Naive B cell (primary cell): ENCODE results near the gene NLRP14. TPM values are rescaled to one million over a fixed set of nuclear protein-coding genes. Genes with fewer than 3 reads are reported as not detected.

Experiments used
- ATAC-seq, 2 donors: fragments of 150-1000 bp; cut with Tn5 transposase; 2 replicates each; pipeline ENCODE4 v1.10.0; 2021; ENCODE audit warnings: low read depth in 2 of 2, mild to moderate bottlenecking in 2 of 2, moderate library complexity in 2 of 2
- DNase-seq: peaks from one replicate; pipeline ENCODE4 v3.0.0; 2022
- H3K27ac Mint-ChIP-seq, 6 donors: one replicate each; pipeline ENCODE4 v1.8.0; 2020 to 2022; ENCODE audit warnings: mild to moderate bottlenecking in 6 of 6, mixed read lengths in 6 of 6, moderate library complexity in 5 of 6, inconsistent platforms in 2 of 6
- H3K27me3 Mint-ChIP-seq, 3 donors: one replicate each; pipeline ENCODE4 v1.8.0; 2021 to 2022; ENCODE audit warnings: mixed read lengths in 3 of 3, mild to moderate bottlenecking in 1 of 3
- H3K36me3 Mint-ChIP-seq, 2 donors: one replicate each; pipeline ENCODE4 v1.8.0; 2020 to 2022; ENCODE audit warnings: mixed read lengths in 2 of 2, inconsistent platforms in 1 of 2, mild to moderate bottlenecking in 1 of 2
- H3K4me1 Mint-ChIP-seq, 3 donors: one replicate each; pipeline ENCODE4 v1.8.0; 2020 to 2022; ENCODE audit warnings: mixed read lengths in 3 of 3, inconsistent platforms in 1 of 3, mild to moderate bottlenecking in 1 of 3, moderate library complexity in 1 of 3
- H3K4me3 Mint-ChIP-seq, 8 donors: one replicate each; pipeline ENCODE4 v1.8.0; 2020 to 2022; ENCODE audit warnings: mild to moderate bottlenecking in 8 of 8, mixed read lengths in 8 of 8, moderate library complexity in 8 of 8, inconsistent platforms in 2 of 8
- H3K9me3 Mint-ChIP-seq, 7 donors: one replicate each; pipeline ENCODE4 v1.8.0; 2020 to 2022; ENCODE audit warnings: mixed read lengths in 7 of 7, mild to moderate bottlenecking in 5 of 7, inconsistent platforms in 2 of 7, moderate library complexity in 1 of 7
- polyA plus RNA-seq, 6 donors: library from polyadenylated mRNA; unstranded; fragments of 300-500 nt; fragmentation: Illumina TruSeq; gene quantifications; one replicate each; pipeline ENCODE4 v1.2.3, GENCODE V29; 2021; ENCODE audit warnings: low read depth in 6 of 6

Gene NLRP14
- polyA plus RNA-seq, 6 donors from 2014 or later, result not detected

- ATAC-seq (no peak), DNase-seq (no peak)
- Mint-ChIP-seq H3K4me1 (no peaks in the 10 kb centered on the region), H3K27me3 (peaks cover 0 to 19% (median 6%) of the 10 kb centered on the region in 3 donors), H3K4me3 (no peak overlapping the region), H3K36me3 (no peaks in the 10 kb centered on the region), H3K9me3 (peaks cover 0 to 2% (median 0%) of the 10 kb centered on the region in 7 donors), H3K27ac (no peak overlapping the region)
Observed at GRCh38 chr11:7028141-7028540, 7.9 kb downstream of the NLRP14 start.

GRCh38 chr11:7030836-7031235, 10.6 kb downstream of the NLRP14 start:
- H3K36me3 Mint-ChIP-seq, result no peaks in the 10 kb centered on the region
- H3K4me1 Mint-ChIP-seq, result no peaks in the 10 kb centered on the region
- no peak for ATAC-seq
- no peak for DNase-seq
- H3K27me3 Mint-ChIP-seq, result peaks cover 6 to 7% (median 7%) of the 10 kb centered on the region in 3 donors
- H3K9me3 Mint-ChIP-seq, result peaks cover 0 to 2% (median 0%) of the 10 kb centered on the region in 7 donors
- H3K4me3 Mint-ChIP-seq, result no peak overlapping the region
- H3K27ac Mint-ChIP-seq, result no peak overlapping the region

- no peak overlapping the region for H3K4me3 Mint-ChIP-seq
- H3K4me1 Mint-ChIP-seq, result no peaks in the 10 kb centered on the region
- DNase-seq (no peak), ATAC-seq (no peak)
- H3K9me3 Mint-ChIP-seq, result peaks cover 0 to 2% (median 0%) of the 10 kb centered on the region in 7 donors
- no peaks in the 10 kb centered on the region for H3K36me3 Mint-ChIP-seq
- peaks cover 6 to 7% (median 7%) of the 10 kb centered on the region in 3 donors for H3K27me3 Mint-ChIP-seq
- no peak overlapping the region for H3K27ac Mint-ChIP-seq
Observed at GRCh38 chr11:7031471-7031871, 11.2 kb downstream of the NLRP14 start.

- Mint-ChIP-seq H3K27me3 (peaks cover 6 to 7% (median 7%) of the 10 kb centered on the region in 3 donors), H3K4me3 (no peak overlapping the region), H3K27ac (no peak overlapping the region), H3K4me1 (no peaks in the 10 kb centered on the region), H3K9me3 (peaks cover 0 to 2% (median 0%) of the 10 kb centered on the region in 7 donors), H3K36me3 (no peaks in the 10 kb centered on the region)
- no peak for ATAC-seq
- DNase-seq, result no peak
Observed at GRCh38 chr11:7032692-7033091, 12.4 kb downstream of the NLRP14 start.

GRCh38 chr11:7034019-7034418, 13.7 kb downstream of the NLRP14 start:
- no peak for ATAC-seq
- no peaks in the 10 kb centered on the region for H3K36me3 Mint-ChIP-seq
- peaks cover 0 to 2% (median 0%) of the 10 kb centered on the region in 7 donors for H3K9me3 Mint-ChIP-seq
- no peak for DNase-seq
- no peak overlapping the region for H3K4me3 Mint-ChIP-seq
- H3K4me1 Mint-ChIP-seq, result no peaks in the 10 kb centered on the region
- peaks cover 6 to 7% (median 7%) of the 10 kb centered on the region in 3 donors for H3K27me3 Mint-ChIP-seq
- H3K27ac Mint-ChIP-seq, result no peak overlapping the region

- no peaks in the 10 kb centered on the region for H3K4me1 Mint-ChIP-seq
- ATAC-seq (no peak), DNase-seq (no peak)
- H3K27me3 Mint-ChIP-seq, result peaks cover 0 to 21% (median 16%) of the 10 kb centered on the region in 3 donors
- no peak overlapping the region for H3K27ac Mint-ChIP-seq
- H3K4me3 Mint-ChIP-seq, result no peak overlapping the region
- H3K9me3 Mint-ChIP-seq, result no peaks in the 10 kb centered on the region
- H3K36me3 Mint-ChIP-seq, result no peaks in the 10 kb centered on the region
Observed at GRCh38 chr11:7046474-7047175, 26.3 kb downstream of the NLRP14 start.

GRCh38 chr11:7050191-7050590, 29.9 kb downstream of the NLRP14 start:
- DNase-seq (no peak), ATAC-seq (no peak)
- no peaks in the 10 kb centered on the region for H3K36me3 Mint-ChIP-seq
- peak overlapping the region in 1 of 6 donors; percentile 53 for H3K27ac Mint-ChIP-seq
- peaks cover 0 to 19% (median 17%) of the 10 kb centered on the region in 3 donors for H3K27me3 Mint-ChIP-seq
- H3K4me3 Mint-ChIP-seq, result no peak overlapping the region
- H3K4me1 Mint-ChIP-seq, result no peaks in the 10 kb centered on the region
- H3K9me3 Mint-ChIP-seq, result no peaks in the 10 kb centered on the region

GRCh38 chr11:7056828-7057513, 36.7 kb downstream of the NLRP14 start:
- no peak overlapping the region for H3K27ac Mint-ChIP-seq
- H3K36me3 Mint-ChIP-seq, result no peaks in the 10 kb centered on the region
- DNase-seq (no peak), ATAC-seq (no peak)
- no peak overlapping the region for H3K4me3 Mint-ChIP-seq
- peaks cover 7 to 20% (median 13%) of the 10 kb centered on the region in 3 donors for H3K27me3 Mint-ChIP-seq
- H3K9me3 Mint-ChIP-seq, result no peaks in the 10 kb centered on the region
- no peaks in the 10 kb centered on the region for H3K4me1 Mint-ChIP-seq

GRCh38 chr11:7057641-7058040, 37.4 kb downstream of the NLRP14 start:
- Mint-ChIP-seq H3K9me3 (no peaks in the 10 kb centered on the region), H3K27ac (peak overlapping the region in 1 of 6 donors; percentile 4), H3K36me3 (no peaks in the 10 kb centered on the region), H3K4me3 (no peak overlapping the region), H3K27me3 (peaks cover 7 to 20% (median 13%) of the 10 kb centered on the region in 3 donors), H3K4me1 (no peaks in the 10 kb centered on the region)
- DNase-seq (no peak), ATAC-seq (no peak)

- Mint-ChIP-seq H3K36me3 (no peaks in the 10 kb centered on the region), H3K4me3 (no peak overlapping the region)
- no peak for ATAC-seq
Observed at GRCh38 chr11:7060868-7061267, 40.6 kb downstream of the NLRP14 start.

GRCh38 chr11:7062534-7062933, 42.3 kb downstream of the NLRP14 start:
- no peak overlapping the region for H3K27ac Mint-ChIP-seq
- peaks cover 7 to 19% (median 18%) of the 10 kb centered on the region in 3 donors for H3K27me3 Mint-ChIP-seq
- H3K36me3 Mint-ChIP-seq, result no peaks in the 10 kb centered on the region
- ATAC-seq (no peak), DNase-seq (no peak)
- no peak overlapping the region for H3K4me3 Mint-ChIP-seq
- peaks cover 0 to 16% (median 5%) of the 10 kb centered on the region in 7 donors for H3K9me3 Mint-ChIP-seq
- no peaks in the 10 kb centered on the region for H3K4me1 Mint-ChIP-seq

More at GRCh38 chr11:7060868-7061267, 40.6 kb downstream of the NLRP14 start:
- Mint-ChIP-seq H3K9me3 (peaks cover 0 to 3% (median under 1%) of the 10 kb centered on the region in 7 donors), H3K27me3 (peaks cover 7 to 19% (median 9%) of the 10 kb centered on the region in 3 donors), H3K27ac (no peak overlapping the region), H3K4me1 (no peaks in the 10 kb centered on the region)
- DNase-seq, result no peak

- DNase-seq, result no peak
- Mint-ChIP-seq H3K27ac (no peak overlapping the region), H3K4me1 (no peaks in the 10 kb centered on the region), H3K9me3 (peaks cover 0 to 6% (median 4%) of the 10 kb centered on the region in 7 donors), H3K36me3 (no peaks in the 10 kb centered on the region), H3K27me3 (peaks cover 7 to 33% (median 8%) of the 10 kb centered on the region in 3 donors), H3K4me3 (no peak overlapping the region)
- no peak for ATAC-seq
Observed at GRCh38 chr11:7072401-7073028, 52.2 kb downstream of the NLRP14 start.

GRCh38 chr11:7077101-7077500, 56.8 kb downstream of the NLRP14 start:
- no peak overlapping the region for H3K4me3 Mint-ChIP-seq
- no peak for DNase-seq
- H3K9me3 Mint-ChIP-seq, result peaks cover 9 to 24% (median 18%) of the 10 kb centered on the region in 7 donors
- H3K36me3 Mint-ChIP-seq, result peaks cover 0 to 7% of the 10 kb centered on the region in 2 donors
- H3K4me1 Mint-ChIP-seq, result no peaks in the 10 kb centered on the region
- no peak for ATAC-seq
- H3K27ac Mint-ChIP-seq, result no peak overlapping the region
- H3K27me3 Mint-ChIP-seq, result peaks cover 7 to 39% (median 19%) of the 10 kb centered on the region in 3 donors
